GM12875 (cell line): Measurements from ENCODE around the gene MDH2.
"Not testable (repeated sequence)": the region's sequence is repeated elsewhere in the genome, so short reads cannot be mapped to it uniquely, and the experiment has no call there.

Experiments
- H3K4me3 ChIP-seq: one replicate; pipeline ENCODE4 v1.5.1; 2011; ENCODE audit warnings: low read depth, low read length, control low read depth
- CTCF ChIP-seq: IDR thresholded peaks from 2 replicates; pipeline ENCODE4 v1.5.1; 2011; ENCODE audit warnings: low read depth, mild to moderate bottlenecking, control low read depth, inconsistent platforms, low read length, moderate library complexity, borderline replicate concordance; ENCODE audit not compliant: insufficient read depth

The MDH2 gene

GRCh38 chr7:76074306-76074971 lies 26.5 kb downstream of the MDH2 start:
- H3K4me3 ChIP-seq = no peak overlapping the region
- TF ChIP-seq CTCF = no peak

- TF ChIP-seq CTCF = no peak
- H3K4me3 ChIP-seq = no peak overlapping the region
These were observed 27.1 kb downstream of the MDH2 start for GRCh38 chr7:76074972-76075370.

GRCh38 chr7:76076995-76077394 lies 29.1 kb downstream of the MDH2 start:
- TF ChIP-seq CTCF = no peak
- H3K4me3 ChIP-seq = no peak overlapping the region

- H3K4me3 ChIP-seq = no peak overlapping the region
- TF ChIP-seq CTCF = no peak
These were observed 29.5 kb downstream of the MDH2 start for GRCh38 chr7:76077435-76077834.

- TF ChIP-seq CTCF = no peak
These were observed 32.3 kb downstream of the MDH2 start for GRCh38 chr7:76080204-76080603.

GRCh38 chr7:76084115-76084514 lies 36.2 kb downstream of the MDH2 start:
- H3K4me3 ChIP-seq = not testable (repeated sequence)

More at GRCh38 chr7:76080204-76080603, 32.3 kb downstream of the MDH2 start:
- no peak overlapping the region for H3K4me3 ChIP-seq

- no peak overlapping the region for H3K4me3 ChIP-seq
- TF ChIP-seq CTCF = no peak
These were observed 38.2 kb downstream of the MDH2 start for GRCh38 chr7:76086070-76086469.

GRCh38 chr7:76087362-76087791 lies 39.5 kb downstream of the MDH2 start:
- H3K4me3 ChIP-seq = not testable (repeated sequence)
